DOHH2 (cell line): ENCODE measurements around the gene PDIK1L.

Experiments used
- EZH2phosphoT487 ChIP-seq: fragments of 200-600 bp; sonication (generic); IDR thresholded peaks from 2 replicates; pipeline ENCODE4 v1.6.1; 2017; ENCODE audit warnings: borderline replicate concordance, mild to moderate bottlenecking, antibody characterized with exemption, low read length, moderate library complexity, mixed read lengths
- TF ChIP-seq, protein P1 (sequence below): fragments of 200-600 bp; sonication (generic); IDR thresholded peaks from one replicate; pipeline ENCODE4 v1.5.1; 2014; ENCODE audit warnings: antibody characterized with exemption, mild to moderate bottlenecking, low read depth, low read length; ENCODE audit not compliant: poor library complexity, severe bottlenecking

DNA sequence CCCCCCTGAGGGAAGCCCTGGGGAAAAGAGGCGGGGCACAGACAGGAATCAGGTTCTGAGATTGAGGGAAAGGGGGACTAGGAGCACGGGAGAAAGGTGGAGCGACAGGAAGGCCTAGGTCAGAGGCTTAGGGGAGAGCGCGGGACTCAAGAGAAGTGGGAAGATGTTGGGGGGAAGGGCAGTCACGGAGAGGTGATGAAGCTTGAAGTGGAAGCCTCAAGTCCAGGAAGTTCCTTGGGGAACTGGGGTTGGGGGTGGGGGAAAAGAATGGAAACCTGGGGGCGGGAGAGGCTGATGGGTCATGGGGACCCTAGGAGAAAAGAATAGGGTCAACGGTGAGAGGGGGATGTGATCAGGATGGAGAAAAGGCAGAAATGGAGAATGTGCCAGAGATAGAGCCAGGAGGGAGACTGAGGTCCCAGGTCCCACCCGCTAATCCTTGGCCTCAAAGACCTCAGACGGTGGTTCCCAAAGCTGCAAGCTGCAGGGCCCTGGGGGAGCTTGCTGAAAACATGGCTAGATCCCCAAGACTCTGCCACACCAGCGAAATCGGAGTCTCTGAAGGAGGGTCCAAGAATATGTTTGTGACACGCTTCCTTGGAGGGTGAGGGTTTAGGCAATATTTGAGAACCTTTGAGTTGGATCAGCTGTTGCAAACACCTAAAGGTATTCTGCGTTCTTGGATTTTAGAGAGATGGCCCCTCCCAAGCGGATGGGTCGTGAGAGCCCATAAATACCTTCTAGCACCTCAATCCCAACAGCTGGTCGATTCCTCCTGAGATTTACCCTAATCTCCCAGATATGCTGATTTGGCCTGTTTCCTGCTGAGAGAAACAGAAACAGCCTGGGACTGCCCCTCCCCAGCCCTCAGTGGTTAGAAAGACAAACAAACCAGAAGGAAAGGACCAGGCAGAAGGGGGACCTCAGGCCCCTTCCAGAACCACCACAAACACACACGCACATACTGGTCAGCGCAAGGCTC lies 53.5 kb downstream of the PDIK1L start:
- no peak for TF ChIP-seq EZH2phosphoT487
- TF ChIP-seq, protein P1, sequence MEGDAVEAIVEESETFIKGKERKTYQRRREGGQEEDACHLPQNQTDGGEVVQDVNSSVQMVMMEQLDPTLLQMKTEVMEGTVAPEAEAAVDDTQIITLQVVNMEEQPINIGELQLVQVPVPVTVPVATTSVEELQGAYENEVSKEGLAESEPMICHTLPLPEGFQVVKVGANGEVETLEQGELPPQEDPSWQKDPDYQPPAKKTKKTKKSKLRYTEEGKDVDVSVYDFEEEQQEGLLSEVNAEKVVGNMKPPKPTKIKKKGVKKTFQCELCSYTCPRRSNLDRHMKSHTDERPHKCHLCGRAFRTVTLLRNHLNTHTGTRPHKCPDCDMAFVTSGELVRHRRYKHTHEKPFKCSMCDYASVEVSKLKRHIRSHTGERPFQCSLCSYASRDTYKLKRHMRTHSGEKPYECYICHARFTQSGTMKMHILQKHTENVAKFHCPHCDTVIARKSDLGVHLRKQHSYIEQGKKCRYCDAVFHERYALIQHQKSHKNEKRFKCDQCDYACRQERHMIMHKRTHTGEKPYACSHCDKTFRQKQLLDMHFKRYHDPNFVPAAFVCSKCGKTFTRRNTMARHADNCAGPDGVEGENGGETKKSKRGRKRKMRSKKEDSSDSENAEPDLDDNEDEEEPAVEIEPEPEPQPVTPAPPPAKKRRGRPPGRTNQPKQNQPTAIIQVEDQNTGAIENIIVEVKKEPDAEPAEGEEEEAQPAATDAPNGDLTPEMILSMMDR, result no peak
